GM12878 (cell line): ENCODE data around the gene BCLAF1.

Experiments
- ASH2L ChIP-seq: fragments of 300-600, 200-600 bp; sonication (generic); IDR thresholded peaks from 2 replicates; pipeline ENCODE4 v1.6.1; 2017; ENCODE audit warnings: low read depth, mild to moderate bottlenecking, borderline replicate concordance
- BCLAF1 ChIP-seq: fragments of 450-650 bp; IDR thresholded peaks from 2 replicates; pipeline ENCODE4 v1.6.1; 2017; ENCODE audit warnings: antibody characterized with exemption, mild to moderate bottlenecking, moderate library complexity
- CBX5 ChIP-seq: sonication (generic); IDR thresholded peaks from 2 replicates; pipeline ENCODE4 v1.6.1; 2016; ENCODE audit warnings: low read depth, moderate library complexity, mild to moderate bottlenecking, inconsistent platforms
- CTCF ChIP-seq, 3 experiments: IDR thresholded peaks in 2 of 3; conservative IDR thresholded peaks in 1 of 3; 2 replicates each; pipeline ENCODE4 v1.5.1; 2011; ENCODE audit warnings: low read depth in 3 of 3, low read length in 3 of 3, mild to moderate bottlenecking in 3 of 3, control low read depth in 2 of 3, moderate library complexity in 2 of 3, inconsistent platforms in 1 of 3, mixed read lengths in 1 of 3; ENCODE audit not compliant: control insufficient read depth in 2 of 3, insufficient read depth in 1 of 3; ENCODE audit errors: extremely low read depth in 1 of 3
- EP300 ChIP-seq, 2 experiments: fragments of 150-350 bp in 1 of 2; IDR thresholded peaks; 2 replicates each; pipeline ENCODE4 v1.6.1; 2011 to 2012; ENCODE audit warnings: low read depth in 2 of 2, low read length in 2 of 2, borderline replicate concordance in 1 of 2, improper control_type of control experiment in 1 of 2, inconsistent platforms in 1 of 2; ENCODE audit not compliant: control insufficient read depth in 1 of 2
- ETV6 ChIP-seq, 2 experiments: fragments of 450-650 bp in 1 of 2; IDR thresholded peaks in 1 of 2; conservative IDR thresholded peaks in 1 of 2; 2 replicates each; pipeline ENCODE4 v1.6.1; 2014; ENCODE audit warnings: antibody characterized with exemption in 1 of 2, borderline replicate concordance in 1 of 2, low read depth in 1 of 2, mild to moderate bottlenecking in 1 of 2, moderate library complexity in 1 of 2
- HDAC6 ChIP-seq: fragments of 200-600 bp; sonication (generic); IDR thresholded peaks from one replicate; pipeline ENCODE4 v1.8.0; 2017; ENCODE audit warnings: antibody characterized with exemption; ENCODE audit not compliant: unreplicated experiment
- MAX ChIP-seq: IDR thresholded peaks from 2 replicates; pipeline ENCODE4 v1.6.1; 2012; ENCODE audit warnings: low read depth, low read length, improper control_type of control experiment
- MLLT1 ChIP-seq: fragments of 450-650 bp; IDR thresholded peaks from 2 replicates; pipeline ENCODE4 v1.6.1; 2016; ENCODE audit warnings: mild to moderate bottlenecking
- PAX5 ChIP-seq: IDR thresholded peaks from 2 replicates; pipeline ENCODE4 v1.6.1; 2011; ENCODE audit warnings: low read depth, low read length, borderline replicate concordance
- REST ChIP-seq: IDR thresholded peaks from 2 replicates; pipeline ENCODE4 v1.6.1; 2012; ENCODE audit warnings: mild to moderate bottlenecking, low read depth, low read length
- SMC3 ChIP-seq: IDR thresholded peaks from 2 replicates; pipeline ENCODE4 v1.6.1; 2011; ENCODE audit warnings: low read length, improper control_type of control experiment, borderline replicate concordance
- YY1 ChIP-seq: IDR thresholded peaks from 2 replicates; pipeline ENCODE4 v1.6.1; 2011; ENCODE audit warnings: low read depth, mild to moderate bottlenecking, low read length
- ZBTB33 ChIP-seq: fragments of 450-650 bp; IDR thresholded peaks from 2 replicates; pipeline ENCODE4 v1.6.1; 2017; ENCODE audit warnings: mild to moderate bottlenecking

- TF ChIP-seq SMC3: no peak
- no peak for TF ChIP-seq CTCF (IDR thresholded peaks at IDR 0.05 in 2 of 3, conservative IDR thresholded peaks at IDR 0.05 in 1 of 3; ENCODE audit: control insufficient read depth in 2 of 3, extremely low read depth in 1 of 3, insufficient read depth in 1 of 3, low read depth in 3 of 3, low read length in 3 of 3)
- TF ChIP-seq REST: no peak
- no peak for TF ChIP-seq ZBTB33
- TF ChIP-seq HDAC6: no peak
- no peak for TF ChIP-seq MAX
- no peak for TF ChIP-seq ASH2L
- no peak for TF ChIP-seq PAX5
- no peak for TF ChIP-seq ETV6 (conservative IDR thresholded peaks at IDR 0.05 in 1 of 2, IDR thresholded peaks at IDR 0.05 in 1 of 2; ENCODE audit: borderline replicate concordance in 1 of 2, low read depth in 1 of 2)
- no peak for TF ChIP-seq BCLAF1
- TF ChIP-seq YY1: no peak
- TF ChIP-seq CBX5: no peak
- TF ChIP-seq EP300 (IDR thresholded peaks at IDR 0.05; ENCODE audit: borderline replicate concordance in 1 of 2, control insufficient read depth in 1 of 2, low read depth in 2 of 2, low read length in 2 of 2): no peak
- TF ChIP-seq MLLT1: no peak
These were observed 77.0 kb downstream of the BCLAF1 start for GRCh38 chr6:136212608-136213007.
